ENCODE measurements around the gene SPPL3.
"Not testable (repeated sequence)": the region's sequence is repeated elsewhere in the genome, so short reads cannot be mapped to it uniquely, and the experiment has no call there.

The SPPL3 gene

DNA sequence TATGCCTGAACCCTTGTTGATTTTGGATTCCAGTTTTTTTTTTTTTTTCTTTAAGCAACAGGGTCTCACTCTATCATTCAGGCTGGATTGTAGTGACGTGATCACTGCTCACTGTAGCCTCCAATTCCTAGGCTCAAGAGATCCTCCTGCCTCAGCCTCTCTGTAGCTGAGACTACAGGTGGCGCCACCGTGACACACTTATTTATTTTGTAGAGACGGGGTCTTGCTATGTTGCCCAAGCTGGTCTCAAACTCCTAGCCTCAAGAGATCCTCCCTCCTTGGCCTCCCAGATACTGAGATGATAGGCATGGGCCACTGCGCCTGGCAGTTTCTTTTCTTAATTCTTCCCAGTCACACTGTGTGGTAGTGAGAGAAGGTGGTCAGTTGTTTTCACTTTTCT lies 153.4 kb downstream of the SPPL3 start:
- DNase-seq (ENCODE audit: low read depth in 2 of 2) = no peak

DNA sequence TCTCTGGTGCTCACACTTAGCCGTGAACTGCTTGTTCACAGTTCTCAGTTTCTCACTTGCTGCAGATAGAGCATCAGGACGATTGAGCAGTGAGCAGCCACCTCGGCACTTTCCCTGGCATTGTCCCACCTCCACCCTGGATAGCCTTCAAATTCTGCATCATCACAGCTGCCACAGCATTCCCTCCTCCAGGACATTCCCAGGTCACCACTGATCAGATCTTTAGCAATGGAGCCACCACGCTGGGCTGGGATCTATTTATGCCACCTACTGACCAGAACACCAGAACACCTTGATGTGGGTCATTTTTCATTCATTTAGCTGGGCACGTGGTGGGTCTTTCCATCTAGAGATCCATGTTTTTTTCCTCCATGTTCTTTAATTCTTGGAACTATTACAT lies 154.9 kb downstream of the SPPL3 start:
- DNase-seq (ENCODE audit: low read depth in 2 of 2) = no peak

DNA sequence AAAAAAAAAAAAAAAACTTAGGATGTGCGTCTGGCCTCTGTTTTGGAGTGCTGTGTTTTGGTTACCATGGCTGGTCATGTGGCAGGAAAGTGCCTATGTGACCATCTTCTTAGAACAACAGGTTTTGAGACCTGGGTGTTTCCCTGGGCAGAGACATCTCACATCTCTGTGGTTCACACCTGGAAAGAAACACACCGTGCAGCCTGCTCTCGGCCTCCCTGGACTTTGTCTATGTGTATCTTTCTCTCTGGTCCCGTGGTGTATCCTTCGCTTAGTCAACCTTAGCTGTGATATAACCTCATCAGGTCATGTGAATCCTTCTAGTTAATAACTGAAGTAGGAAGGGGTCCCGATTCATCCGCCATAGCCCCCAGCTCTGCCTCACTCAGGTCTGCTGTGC lies 155.9 kb downstream of the SPPL3 start:
- no peak for DNase-seq (ENCODE audit: low read depth in 2 of 2)

DNA sequence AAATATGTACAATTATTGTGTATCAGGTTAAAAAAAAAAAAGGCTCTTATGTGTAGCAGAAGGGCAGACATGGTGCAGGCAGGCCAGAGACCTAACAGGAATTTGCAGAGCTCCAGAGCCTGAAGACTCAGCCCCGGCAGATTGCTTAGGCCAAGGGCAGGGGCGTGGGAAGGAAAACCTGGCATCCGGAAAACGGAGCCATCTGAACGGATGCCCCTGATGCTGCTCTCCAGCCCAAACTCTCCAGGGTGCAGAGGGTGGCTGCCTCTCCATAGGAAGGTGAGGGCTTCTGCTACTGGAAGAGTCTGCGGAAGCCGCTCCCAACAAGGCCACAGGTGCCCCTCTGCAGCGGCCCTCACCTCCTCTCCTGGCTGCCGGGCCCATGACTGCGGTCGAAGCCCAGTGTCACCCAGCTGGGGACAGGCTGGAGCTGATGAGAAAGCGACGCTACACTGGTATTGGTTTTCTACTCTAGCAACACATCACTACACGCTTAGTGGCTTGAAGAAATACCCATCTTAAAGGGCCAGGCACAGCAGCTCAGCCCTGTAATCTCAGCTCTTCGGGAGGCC lies 159.2 kb downstream of the SPPL3 start:
- no peak for DNase-seq (ENCODE audit: low read depth in 2 of 2)

DNA sequence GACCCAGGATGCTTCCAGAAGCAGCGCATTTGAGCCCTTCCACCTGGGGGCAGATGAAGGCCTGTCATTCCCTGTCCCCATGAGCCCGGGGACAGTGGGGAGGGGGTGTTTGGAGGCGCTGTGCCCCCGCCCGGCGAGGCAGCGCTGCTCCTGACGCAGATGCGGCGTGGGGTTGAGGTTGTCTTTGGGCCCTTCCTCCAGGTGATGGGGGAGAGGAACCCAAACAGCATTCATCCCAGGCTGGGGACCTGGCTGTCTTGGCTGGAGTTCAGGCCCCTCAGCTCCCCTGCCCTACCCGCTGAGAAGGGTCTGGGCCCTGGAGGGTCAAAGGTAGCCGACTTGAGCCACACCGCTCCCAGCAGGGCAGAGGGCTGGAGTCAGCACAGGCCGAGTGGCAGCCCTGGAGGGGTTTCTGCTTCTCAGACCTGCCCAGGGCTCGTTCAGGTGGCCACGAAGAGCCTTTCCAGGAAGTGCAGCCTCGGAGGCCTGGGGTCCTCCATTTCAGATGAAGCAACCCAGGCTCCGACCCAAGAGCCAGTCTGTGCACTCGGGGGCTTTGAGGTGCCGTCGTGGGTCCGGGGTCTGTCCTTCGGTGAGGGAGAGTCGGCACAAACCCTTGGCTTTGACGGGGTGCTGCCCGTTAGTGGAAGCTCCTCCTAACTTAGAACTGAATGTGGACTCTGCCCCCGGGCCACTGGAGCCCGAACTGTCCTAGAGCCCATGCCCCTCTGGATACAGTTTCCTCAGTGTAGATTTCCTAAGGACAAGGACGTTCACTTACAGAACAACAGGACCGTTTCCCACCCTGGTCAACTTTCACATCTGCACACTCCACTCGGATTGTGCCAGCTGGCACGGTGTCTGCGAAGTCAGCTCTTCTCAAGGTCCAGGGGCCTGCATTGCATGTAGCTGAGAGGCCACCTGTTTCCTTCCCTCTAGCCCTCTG lies 162.4 kb downstream of the SPPL3 start:
- DNase-seq (ENCODE audit: low read depth in 2 of 2) = no peak

DNA sequence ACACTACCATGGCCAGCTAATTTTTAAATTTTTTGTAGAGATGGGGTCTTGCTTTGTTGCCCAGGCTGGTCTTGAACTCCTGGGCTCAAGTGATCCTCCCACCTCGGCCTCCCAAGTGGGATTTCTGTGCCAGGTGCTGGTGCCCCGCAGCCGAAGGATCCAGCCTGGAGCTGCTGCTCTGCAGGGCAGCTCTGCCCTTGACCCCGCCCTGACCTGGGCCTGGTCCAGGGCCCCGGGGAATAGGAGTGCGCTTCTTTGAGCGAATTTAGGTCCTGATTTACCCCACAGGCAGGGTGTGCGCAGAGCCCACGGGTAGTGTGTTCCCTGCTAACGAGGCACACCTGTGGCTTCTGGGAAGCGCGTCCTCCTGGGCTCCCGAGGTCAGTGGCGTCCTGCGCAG lies 163.3 kb downstream of the SPPL3 start:
- no peak for DNase-seq (ENCODE audit: low read depth in 2 of 2)

DNA sequence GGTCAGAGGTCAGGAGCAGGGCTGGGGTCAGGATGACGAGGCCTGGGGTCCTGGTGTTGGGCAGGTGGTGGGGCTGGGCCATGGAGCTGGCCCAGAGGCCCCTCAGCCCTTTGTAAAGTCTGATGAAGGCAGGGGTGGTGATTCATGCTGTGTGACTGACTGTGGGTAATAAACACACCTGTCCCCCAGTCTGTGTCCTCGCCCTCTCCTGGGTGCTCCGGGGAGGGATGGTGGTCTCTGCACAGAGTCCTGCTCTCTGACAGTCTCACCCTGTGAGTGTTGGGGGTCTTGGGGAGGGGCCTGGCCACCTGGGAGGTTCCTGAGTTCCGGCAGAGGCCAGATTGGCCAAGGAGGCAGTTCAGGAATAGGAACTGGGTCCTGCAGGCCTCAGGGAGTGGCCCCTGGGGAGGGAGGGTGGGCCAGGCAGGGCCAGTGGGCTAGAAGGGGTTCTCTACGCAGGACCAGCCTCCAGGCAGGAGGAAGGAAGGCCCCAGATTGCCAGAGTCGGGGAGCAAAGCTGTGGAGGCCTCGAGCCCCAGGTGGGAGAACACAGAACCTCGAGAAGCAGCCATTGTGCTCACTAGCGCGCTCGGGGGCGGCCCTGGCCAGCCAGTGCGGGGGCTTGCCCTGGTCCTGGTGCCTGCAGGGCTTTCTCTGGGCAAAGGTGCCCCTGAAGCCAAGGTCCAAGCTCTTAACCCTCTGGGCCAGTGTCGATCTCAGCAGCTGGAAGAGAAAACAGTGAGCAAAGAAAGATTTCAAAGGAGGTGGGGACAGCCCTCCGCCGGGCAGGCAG lies 164.1 kb downstream of the SPPL3 start:
- DNase-seq (ENCODE audit: low read depth in 2 of 2) = no peak

DNA sequence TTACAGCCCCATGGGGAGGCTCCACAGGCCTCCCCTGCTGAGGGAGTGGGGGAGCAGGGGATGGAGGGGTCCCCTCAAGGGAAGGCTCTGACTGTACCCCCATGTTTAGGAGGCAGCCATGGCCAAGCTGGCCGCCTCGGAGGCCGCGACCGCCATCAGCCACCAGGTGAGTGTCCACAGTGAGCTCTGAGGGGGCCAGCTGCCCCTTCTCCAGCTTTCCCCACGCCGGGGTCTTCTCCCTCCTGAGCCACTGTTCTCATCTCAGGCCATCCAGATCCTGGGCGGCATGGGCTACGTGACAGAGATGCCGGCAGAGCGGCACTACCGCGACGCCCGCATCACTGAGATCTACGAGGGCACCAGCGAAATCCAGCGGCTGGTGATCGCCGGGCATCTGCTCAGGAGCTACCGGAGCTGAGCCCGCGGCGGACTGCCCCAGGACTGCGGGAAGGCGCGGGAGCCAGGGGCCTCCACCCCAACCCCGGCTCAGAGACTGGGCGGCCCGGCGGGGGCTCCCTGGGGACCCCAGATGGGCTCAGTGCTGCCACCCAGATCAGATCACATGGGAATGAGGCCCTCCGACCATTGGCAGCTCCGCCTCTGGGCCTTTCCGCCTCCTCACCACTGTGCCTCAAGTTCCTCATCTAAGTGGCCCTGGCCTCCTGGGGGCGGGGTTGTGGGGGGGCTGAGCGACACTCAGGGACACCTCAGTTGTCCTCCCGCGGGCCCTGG lies 165.0 kb downstream of the SPPL3 start:
- no peak for DNase-seq (ENCODE audit: low read depth in 2 of 2)

DNA sequence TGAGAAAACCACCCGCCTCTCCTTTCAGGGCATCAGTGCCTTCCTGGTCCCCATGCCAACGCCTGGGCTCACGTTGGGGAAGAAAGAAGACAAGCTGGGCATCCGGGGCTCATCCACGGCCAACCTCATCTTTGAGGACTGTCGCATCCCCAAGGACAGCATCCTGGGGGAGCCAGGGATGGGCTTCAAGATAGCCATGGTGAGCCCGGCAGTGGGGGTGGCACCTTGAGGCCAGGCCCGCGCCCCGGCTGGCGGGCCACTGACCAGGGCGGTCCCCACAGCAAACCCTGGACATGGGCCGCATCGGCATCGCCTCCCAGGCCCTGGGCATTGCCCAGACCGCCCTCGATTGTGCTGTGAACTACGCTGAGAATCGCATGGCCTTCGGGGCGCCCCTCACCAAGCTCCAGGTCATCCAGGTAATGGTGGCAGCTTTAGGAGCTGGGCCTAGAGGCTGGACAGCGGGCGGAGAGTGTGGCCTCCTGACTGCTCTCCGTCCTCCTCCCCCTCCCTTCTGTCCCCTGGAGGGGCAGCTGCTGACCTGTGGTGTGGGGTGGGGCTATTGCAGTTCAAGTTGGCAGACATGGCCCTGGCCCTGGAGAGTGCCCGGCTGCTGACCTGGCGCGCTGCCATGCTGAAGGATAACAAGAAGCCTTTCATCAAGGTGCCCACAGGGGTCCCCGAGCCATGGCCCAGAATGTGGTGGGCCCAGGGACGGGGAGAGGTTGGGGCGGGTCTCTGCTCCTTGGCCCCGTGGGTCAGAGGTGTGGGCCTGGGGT lies 165.7 kb downstream of the SPPL3 start:
- DNase-seq (ENCODE audit: low read depth in 2 of 2) = no peak

DNA sequence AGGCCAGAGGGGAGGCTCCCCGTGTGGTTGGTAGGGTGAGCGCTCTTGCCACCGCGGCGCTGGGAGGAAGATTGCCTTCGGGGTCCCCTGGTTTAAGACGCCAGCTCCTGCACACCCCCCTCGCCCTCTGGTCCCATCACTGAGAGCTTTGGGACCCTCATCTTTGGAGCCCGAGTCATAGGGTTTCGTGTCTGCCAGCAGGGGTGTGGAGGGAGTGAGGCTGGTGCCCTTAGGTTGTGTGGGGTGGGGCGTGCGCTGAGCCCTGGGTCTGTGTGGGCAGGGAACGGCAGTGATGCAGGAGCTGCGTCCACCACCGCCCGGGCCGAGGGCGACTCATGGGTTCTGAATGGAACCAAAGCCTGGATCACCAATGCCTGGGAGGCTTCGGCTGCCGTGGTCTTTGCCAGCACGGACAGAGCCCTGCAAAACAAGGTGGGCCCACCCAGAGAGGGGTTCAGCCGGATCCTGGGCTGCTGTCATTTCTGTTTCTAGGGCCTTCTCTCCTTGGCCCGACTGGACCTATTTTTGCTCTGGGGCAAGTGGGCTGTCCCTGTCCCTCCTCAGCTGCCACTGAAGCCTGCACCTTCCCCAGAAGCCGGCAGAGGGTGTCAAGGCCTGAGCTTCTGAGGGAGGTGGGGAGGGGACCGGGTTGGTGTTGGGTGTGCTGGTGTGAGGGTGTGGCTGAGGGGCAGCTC lies 166.5 kb downstream of the SPPL3 start:
- no peak for DNase-seq (ENCODE audit: low read depth in 2 of 2)

DNA sequence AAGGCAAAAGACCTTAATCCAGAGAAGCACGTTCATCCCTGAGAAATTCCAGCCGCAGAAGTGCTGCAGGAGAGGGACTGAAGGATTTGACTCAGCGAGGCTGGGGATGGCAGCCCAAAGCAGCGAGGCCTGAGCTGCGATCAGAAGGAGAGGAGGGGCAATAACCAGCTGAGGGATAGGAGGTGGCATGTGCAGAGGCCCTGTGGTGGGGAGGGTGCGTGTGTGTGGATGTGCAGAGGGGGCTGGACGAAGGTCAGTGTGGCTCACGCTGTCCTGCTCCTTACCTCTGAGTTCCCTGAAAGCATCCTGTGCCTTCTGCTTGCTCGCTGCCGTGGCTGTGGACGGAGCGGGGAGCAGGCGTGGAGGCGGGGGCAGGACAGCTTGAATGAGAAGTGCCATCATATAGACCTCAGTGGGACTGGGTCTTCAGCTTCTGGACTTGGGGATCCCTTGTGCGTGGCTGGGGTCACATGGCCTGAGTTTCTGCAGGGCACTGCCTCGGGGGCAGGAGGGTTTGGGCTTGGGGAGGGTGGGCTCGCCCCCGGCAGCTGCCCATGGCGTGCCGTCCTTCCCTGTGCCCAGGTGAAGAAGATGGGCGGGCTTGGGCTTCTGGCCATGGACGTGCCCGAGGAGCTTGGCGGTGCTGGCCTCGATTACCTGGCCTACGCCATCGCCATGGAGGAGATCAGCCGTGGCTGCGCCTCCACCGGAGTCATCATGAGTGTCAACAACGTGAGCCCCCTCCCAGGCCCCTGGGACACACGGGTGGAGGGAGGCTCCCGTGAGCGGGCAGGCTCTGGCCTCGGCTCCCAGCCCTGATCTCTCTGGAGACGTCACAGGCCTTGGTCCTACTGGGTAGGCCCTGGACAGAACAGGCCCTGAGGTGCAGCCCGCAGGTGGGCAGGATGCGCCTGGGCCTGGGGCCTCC lies 167.5 kb downstream of the SPPL3 start:
- no peak for DNase-seq (ENCODE audit: low read depth in 2 of 2)

DNA sequence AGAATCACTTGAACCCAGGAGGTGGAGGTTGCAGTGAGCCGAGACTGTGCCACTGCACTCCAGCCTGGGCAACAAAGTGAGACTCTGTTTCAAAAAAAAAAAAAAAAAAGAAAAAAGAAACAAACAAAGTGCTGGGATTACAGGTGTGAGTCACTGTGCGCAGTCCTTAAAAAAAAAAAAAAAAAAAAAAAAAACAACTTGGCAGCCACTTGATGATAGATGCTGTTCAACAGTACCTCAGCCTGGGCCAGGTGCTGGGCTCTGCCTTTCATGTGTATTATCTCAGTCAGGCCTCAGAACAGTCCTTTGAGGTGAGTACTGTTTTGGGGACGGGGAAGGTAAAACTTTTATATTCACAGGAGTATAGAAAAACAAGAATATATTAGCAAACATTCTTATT lies 169.0 kb downstream of the SPPL3 start:
- DNase-seq (ENCODE audit: low read depth in 2 of 2) = no peak

DNA sequence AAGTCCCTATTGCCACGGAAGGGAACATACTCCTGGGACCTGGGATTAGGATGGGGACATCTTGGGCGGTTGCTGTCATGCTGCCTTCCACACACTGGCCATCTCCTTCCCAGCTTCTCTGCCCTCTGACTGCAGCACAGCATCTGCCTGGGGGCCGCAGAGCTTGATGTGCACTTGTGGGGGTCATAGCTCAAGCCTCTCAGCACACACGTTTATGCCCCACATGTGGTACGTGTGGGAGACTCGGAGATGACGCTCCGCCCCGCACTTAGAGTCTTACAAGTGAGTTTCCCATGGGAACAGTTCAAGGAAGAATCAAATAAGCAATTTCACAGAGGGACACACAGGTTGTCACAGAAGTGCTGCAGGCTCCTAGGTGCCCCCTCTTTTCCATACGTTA lies 169.9 kb downstream of the SPPL3 start:
- DNase-seq (ENCODE audit: low read depth in 2 of 2) = no peak

DNA sequence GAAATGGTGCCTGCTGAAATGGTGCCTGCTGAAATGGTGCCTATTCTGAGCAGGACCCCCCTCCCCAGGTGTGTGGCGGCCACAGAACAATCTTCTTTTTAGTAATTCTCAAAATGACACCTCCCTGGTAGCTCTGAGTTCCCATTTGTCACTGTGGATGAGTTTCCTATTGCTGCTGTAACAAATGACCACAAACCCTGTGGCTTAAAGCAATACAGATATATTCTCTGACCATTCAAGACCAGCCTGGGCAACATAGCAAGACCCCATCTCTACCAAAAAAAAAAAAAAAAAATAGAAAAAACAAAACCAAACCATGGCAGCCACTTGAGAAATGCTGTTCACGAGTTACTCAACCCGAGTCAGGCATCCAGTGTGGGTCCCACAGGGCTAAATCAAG lies 170.6 kb downstream of the SPPL3 start:
- no peak for DNase-seq (ENCODE audit: low read depth in 2 of 2)

DNA sequence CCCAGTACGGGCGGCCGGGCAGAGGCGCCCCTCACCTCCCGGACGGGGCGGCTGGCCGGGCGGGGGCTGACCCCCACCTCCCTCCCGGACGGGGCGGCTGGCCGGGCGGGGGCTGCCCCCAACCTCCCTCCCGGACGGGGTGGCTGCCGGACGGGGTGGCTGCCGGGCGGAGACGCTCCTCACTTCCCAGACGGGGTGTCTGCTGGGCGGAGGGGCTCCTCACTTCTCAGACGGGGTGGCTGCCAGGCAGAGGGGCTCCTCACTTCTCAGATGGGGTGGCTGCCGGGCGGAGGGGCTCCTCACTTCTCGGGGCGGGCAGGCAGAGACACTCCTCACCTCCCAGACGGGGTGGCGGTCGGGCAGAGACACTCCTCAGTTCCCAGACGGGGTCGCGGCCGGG lies 172.0 kb downstream of the SPPL3 start:
- not testable (repeated sequence) for DNase-seq (ENCODE audit: low read depth in 2 of 2)

DNA sequence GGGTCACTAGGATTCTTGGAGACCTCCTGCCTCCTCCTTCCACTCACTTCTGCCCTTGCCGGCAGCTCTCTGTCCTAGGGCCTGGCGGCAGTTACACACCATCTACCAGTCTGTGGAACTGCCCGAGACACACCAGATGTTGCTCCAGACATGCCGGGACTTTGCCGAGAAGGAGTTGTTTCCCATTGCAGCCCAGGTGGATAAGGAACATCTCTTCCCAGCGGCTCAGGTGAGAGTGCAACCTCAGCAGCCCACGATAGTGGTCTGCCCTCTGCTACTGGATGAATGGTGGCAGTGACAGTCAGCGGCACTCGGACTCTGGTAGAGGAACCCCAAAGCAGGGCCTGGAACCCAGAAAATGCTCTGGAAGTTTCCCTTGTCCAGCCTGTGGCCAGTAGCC lies 177.2 kb downstream of the SPPL3 start:
- DNase-seq (ENCODE audit: low read depth in 2 of 2) = no peak

DNA sequence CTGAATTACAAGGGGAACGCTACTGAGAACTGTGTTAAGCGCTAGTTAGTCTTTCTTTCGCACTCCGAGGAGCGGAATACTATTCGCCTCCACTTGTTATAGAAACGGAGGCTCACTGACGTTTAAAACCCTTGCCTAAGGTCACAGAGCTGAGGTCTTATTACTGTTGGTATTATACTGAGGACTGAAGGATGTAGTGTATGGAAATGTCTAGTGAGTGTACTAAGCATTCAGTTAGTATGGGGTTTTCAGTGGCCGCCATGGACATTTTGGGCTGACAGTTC lies 177.7 kb downstream of the SPPL3 start:
- DNase-seq (ENCODE audit: low read depth in 2 of 2) = no peak

DNA sequence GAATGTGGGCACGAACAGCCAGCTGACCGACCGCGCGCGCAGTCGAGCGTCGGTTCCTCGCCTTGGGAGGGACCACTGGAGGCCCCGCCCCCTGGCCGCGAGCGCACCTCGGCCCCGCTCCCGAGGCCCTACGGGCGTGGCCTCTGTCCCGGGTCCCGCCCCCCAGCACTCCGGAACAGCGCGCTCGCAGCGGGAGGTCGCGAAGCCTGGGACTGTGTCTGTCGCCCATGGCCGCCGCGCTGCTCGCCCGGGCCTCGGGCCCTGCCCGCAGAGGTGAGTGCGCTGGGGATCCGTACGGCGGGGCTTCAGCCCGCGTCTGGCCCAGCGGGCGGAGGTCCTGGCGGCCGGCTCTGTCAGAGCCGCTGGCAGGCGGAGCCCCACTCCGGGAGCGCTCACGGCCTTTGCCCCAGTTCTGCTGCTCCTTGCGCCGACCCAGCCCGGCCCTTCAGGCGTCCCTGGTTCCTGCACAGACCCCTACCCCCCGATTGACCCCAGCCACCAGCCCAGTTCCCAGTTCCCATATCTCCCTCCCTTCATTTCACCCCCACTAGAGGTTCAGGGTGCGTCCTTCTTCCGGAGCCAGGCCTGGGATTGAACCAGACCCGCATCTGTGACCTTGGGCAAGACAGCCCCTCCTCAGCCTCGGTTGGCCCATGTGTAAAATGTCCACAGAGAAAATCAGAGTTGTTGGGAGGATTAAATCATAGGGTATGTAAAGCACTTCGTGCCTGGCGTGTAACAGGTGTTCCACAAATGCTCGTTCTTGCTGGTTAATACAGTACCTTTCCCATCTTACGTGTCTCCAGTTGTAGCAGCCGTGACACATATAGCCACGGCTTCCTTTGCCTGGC lies 178.3 kb downstream of the SPPL3 start, which contains the start of gene ACADS:
Gene ACADS, plus strand, starts transcription at position 168 of the 851 bp plus-strand sequence. Its CDS starts 60 bp downstream, at position 228.
- peak; percentile 84 to 86 for DNase-seq (ENCODE audit: low read depth in 2 of 2)

Measured in stimulated activated CD8-positive, alpha-beta memory T cell treated with anti-CD3 and anti-CD28 coated beads, Interleukin-15, amount 100 ng/mL, for 48 hours (primary cell).